HUES48 (cell line): Measurements from ENCODE around the gene FAM3D.
"Not testable (repeated sequence)": the region's sequence is repeated elsewhere in the genome, so short reads cannot be mapped to it uniquely, and the experiment has no call there.

Experiments
- H3K27ac ChIP-seq: one replicate; pipeline ENCODE4 v1.7.0; 2013; ENCODE audit warnings: low read depth, low read length, inconsistent platforms
- H3K27me3 ChIP-seq: 2 replicates; pipeline ENCODE4 v1.6.1; 2013; ENCODE audit warnings: mild to moderate bottlenecking, low read length; ENCODE audit not compliant: control insufficient read depth, insufficient read depth
- H3K36me3 ChIP-seq: 2 replicates; pipeline ENCODE4 v1.6.1; 2013; ENCODE audit warnings: low read length; ENCODE audit not compliant: control insufficient read depth, insufficient read depth
- H3K4me1 ChIP-seq: 2 replicates; pipeline ENCODE4 v1.6.1; 2013; ENCODE audit warnings: mild to moderate bottlenecking, low read length; ENCODE audit not compliant: control insufficient read depth, insufficient read depth
- H3K4me3 ChIP-seq: 2 replicates; pipeline ENCODE4 v1.5.1; 2013; ENCODE audit warnings: mild to moderate bottlenecking, low read depth, low read length
- H3K9ac ChIP-seq: 2 replicates; pipeline ENCODE4 v1.6.1; 2013; ENCODE audit warnings: mild to moderate bottlenecking, low read depth, low read length, moderate library complexity
- H3K9me3 ChIP-seq: 2 replicates; pipeline ENCODE4 v1.6.1; 2013; ENCODE audit warnings: low read length; ENCODE audit not compliant: control insufficient read depth, insufficient read depth

The FAM3D gene, protein sequence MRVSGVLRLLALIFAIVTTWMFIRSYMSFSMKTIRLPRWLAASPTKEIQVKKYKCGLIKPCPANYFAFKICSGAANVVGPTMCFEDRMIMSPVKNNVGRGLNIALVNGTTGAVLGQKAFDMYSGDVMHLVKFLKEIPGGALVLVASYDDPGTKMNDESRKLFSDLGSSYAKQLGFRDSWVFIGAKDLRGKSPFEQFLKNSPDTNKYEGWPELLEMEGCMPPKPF

DNA sequence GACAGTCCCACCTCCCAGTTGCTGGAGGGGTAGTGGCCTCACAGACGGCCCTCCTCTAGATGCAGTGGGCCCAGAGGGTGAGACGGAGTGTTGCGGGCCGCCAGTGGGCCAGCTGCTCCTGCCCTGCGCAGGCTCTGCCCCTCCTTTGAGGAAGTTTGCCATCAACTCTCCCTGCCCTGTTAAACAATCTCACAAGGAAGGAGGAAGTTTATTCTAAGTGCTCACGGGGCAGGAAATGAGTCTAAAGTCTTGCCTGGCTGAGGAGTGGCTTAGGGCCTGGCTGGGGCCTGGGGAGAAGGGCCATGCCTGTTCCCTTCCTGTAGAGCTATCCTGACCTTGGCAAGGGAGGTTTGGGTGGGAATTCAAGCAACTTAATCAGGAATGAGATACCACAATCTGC, at the start of gene FAM3D:
TSS of gene FAM3D (minus strand) at position 92 of the 400 bp plus-strand sequence. CDS start 11,211 bp downstream, outside the sequence.
- H3K9me3 ChIP-seq, result no peaks in the 10 kb centered on the region
- no peaks in the 10 kb centered on the region for H3K27me3 ChIP-seq
- H3K4me3 ChIP-seq, result no peak within 1 kb of the TSS
- H3K36me3 ChIP-seq, result no peaks in the 10 kb centered on the region
- H3K4me1 ChIP-seq, result no peaks in the 10 kb centered on the region
- no peak within 1 kb of the TSS for H3K27ac ChIP-seq
- no peak within 1 kb of the TSS for H3K9ac ChIP-seq

DNA sequence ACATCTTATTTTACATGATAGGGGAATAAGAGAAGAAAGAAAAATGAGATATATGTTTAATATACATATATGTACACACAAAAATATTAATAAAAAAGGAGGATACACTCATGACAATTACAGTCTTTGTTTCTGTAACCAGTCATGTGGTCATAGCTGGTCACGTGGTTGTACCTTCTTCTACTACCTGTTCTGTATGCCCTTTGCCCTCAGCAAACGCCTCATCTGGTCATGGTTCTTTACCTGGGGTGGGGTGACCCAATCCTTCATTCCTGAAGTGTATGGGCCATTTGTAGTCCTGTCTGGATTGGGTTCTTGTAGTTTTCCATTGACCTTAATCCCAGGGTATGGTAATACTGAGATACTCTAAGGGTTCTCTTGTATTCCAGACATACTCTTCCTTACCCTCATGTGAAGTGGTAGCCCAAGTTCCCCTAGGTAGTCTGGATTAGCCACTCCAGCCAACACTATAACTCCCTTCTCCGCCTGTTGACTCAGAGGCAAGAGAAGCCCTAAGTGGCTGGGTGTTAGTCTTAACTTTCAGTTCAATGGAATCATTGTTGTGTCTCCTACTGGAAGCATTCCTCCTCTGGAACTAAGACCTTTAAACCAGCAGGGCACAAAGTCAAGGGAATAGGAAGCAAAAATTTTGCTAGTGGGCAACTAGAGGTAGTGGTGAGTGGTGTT, 47.3 kb upstream of the FAM3D start:
- no peak overlapping the region for H3K4me3 ChIP-seq

DNA sequence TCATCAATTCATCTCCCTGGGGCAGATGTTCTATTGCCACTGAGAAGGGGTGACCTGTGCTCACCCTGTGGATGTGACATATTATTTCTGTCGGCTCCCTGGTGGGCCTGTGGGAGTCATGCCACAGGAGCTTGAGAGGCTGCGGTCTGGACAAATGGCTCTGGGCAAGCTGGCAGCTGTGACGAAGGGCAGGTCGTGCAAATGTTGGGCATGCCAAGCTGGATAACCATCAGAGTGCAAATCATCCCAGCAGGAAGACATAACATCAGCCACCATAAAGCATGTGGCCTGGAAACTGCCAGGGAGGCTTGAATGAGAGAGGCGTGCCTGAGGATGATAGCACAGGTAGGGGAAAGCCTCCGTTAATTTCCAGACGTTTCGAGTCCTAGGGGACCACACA, 45.3 kb upstream of the FAM3D start:
- H3K27ac ChIP-seq, result no peak overlapping the region
- H3K4me3 ChIP-seq, result no peak overlapping the region
- H3K36me3 ChIP-seq, result no peaks in the 10 kb centered on the region
- H3K27me3 ChIP-seq, result no peaks in the 10 kb centered on the region
- H3K9ac ChIP-seq, result no peak overlapping the region
- no peaks in the 10 kb centered on the region for H3K4me1 ChIP-seq
- H3K9me3 ChIP-seq, result peaks cover 6% of the 10 kb centered on the region

More for the DNA sequence above, 47.3 kb upstream of the FAM3D start:
- Histone ChIP-seq H3K9me3 (peaks cover 6% of the 10 kb centered on the region; the same call in 1 of the 2 replicates), H3K36me3 (no peaks in the 10 kb centered on the region), H3K27me3 (no peaks in the 10 kb centered on the region), H3K9ac (no peak overlapping the region), H3K27ac (no peak overlapping the region), H3K4me1 (no peaks in the 10 kb centered on the region)

DNA sequence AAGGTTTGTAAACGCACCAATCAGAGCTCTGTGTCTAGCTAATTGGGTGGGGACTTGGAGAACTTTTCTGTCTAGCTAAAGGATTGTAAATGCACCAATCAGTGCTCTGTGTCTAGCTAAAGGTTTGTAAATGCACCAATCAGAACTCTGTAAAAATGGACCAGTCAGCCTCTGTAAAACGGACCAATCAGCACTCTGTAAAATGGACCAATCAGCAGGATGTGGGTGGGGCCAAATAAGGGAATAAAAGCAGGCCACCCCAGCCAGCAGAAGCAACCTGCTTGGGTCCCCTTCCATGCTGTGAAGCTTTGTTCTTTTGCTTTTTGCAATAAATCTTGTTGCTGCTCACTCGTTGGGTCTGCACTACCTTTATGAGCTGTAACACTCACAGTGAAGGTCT, 42.4 kb upstream of the FAM3D start:
- H3K4me3 ChIP-seq, H3K27ac ChIP-seq, H3K9me3 ChIP-seq, H3K36me3 ChIP-seq, H3K4me1 ChIP-seq, H3K9ac ChIP-seq, H3K27me3 ChIP-seq: not testable (repeated sequence)

DNA sequence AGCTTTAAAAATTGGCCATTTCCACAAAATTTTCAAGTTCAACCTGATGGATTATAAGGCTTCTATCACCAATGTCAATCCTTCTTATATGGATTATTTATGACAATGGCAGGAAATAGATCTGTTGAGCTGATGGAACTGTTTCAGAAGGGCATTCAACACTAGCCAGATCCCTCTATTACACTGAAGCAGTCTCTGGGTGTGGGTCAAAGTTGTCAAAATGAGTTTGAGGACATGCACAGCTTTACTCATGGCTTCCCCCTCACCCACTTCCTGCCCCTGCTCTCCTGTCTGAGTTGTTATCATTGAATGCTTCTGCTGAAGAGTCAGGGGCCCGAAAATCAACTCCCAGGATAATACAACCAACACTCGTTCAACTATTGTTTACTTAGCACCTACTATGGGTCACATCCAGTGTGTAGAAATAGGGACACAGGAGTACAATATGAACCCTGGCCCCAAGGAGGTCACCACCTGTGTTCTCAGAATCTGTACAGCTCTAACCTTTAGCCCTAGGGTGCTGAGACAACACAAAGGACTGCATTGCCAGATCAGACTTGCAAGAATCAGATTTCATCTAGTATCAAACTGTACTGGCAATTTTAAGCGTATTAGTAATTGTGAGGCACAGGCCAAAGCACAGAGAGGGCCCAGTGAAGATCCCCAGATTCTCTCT, 41.7 kb upstream of the FAM3D start:
- Histone ChIP-seq H3K9ac (no peak overlapping the region), H3K27me3 (no peaks in the 10 kb centered on the region), H3K27ac (no peak overlapping the region), H3K4me1 (no peaks in the 10 kb centered on the region), H3K9me3 (peaks cover 6% of the 10 kb centered on the region; the same call in 1 of the 2 replicates), H3K4me3 (no peak overlapping the region), H3K36me3 (no peaks in the 10 kb centered on the region)

DNA sequence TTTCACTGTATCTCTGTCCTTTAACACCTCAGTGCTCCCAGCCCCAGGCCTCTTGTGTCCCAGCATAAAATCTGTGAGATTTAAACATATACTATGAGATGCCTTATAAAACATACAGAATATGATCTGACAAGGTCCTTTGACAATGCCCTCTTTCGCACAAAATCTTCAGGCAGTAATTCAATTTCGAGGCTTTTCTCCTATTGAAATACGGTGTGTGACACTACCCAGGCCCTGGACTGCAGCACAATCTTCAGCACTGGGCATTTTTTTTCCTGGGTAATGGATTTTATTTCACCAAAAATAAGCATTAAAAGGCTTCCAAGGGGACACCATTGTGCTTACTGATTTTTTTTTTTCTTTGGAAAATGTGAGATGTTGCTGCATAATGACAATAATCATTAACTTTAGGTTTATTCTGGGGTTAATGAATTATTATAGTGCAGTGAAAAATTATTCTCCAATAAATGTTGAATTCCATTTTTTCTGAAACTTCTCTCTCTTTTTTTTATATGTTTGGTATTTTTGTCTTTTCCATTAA, 40.9 kb upstream of the FAM3D start:
- no peak overlapping the region for H3K9ac ChIP-seq
- H3K9me3 ChIP-seq, result peaks cover 6% of the 10 kb centered on the region; the same call in 1 of the 2 replicates
- H3K4me1 ChIP-seq, result no peaks in the 10 kb centered on the region
- no peak overlapping the region for H3K4me3 ChIP-seq
- H3K27ac ChIP-seq, result no peak overlapping the region
- no peaks in the 10 kb centered on the region for H3K36me3 ChIP-seq
- no peaks in the 10 kb centered on the region for H3K27me3 ChIP-seq

DNA sequence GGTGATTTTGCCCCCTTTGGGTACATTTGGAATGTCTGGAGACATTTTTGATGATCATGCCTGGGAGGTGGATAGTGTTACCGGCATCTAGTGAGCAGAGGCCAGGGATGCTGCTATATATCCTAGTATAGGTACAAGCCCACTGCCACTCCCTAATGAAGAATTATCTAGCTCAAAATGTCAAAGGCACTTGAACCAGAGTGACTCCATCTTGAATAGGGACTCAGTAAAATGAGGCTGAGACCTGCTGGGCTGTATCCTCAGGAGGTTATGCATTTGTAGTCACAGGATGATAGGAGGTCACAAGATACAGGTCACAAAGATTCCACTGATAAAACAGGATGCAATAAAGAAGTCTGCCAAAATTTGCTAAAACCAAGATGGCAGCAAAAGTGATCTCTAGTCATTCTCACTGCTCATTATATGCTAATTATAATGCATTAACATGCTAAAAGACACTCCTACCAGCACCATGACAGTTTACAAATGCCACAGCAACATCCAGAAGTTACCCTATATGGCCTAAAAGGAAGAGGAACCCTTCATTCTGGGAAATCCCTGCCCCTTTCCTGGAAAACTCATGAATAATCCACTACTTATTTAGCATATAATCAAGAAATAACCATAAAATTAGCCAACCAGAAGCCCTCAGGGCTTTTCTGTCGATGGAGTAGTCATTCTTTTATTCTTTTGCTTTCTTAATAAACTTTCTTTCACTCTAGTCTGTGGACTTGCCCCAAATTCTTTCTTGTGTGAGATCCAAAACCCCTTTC, 40.0 kb upstream of the FAM3D start:
- no peak overlapping the region for H3K9ac ChIP-seq
- no peak overlapping the region for H3K27ac ChIP-seq

DNA sequence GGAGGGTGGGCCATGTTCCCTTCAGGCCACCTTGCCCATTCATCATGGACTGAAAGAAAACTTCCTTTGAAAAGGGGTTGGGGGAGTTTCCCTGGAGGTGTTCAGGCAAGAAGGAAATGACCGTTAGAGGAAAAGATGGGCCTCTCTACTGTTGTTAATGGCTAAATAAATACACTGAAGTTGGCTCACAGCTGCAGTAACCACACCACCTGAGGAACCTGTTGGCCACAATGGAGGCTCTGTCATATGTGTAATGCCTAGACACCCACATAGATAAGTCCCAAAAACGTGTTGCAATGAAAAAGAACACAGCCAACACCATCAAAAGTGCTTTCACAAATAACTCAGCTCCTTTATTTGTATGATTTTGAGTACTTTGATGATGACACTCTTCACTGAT, 38.2 kb upstream of the FAM3D start:
- H3K36me3 ChIP-seq, result no peaks in the 10 kb centered on the region
- no peaks in the 10 kb centered on the region for H3K4me1 ChIP-seq
- H3K27me3 ChIP-seq, result no peaks in the 10 kb centered on the region
- H3K4me3 ChIP-seq, result no peak overlapping the region
- no peak overlapping the region for H3K27ac ChIP-seq
- H3K9me3 ChIP-seq, result peaks cover 3% of the 10 kb centered on the region; the same call in 1 of the 2 replicates
- H3K9ac ChIP-seq, result no peak overlapping the region

More for the DNA sequence above, 40.0 kb upstream of the FAM3D start:
- Histone ChIP-seq H3K27me3 (no peaks in the 10 kb centered on the region), H3K36me3 (no peaks in the 10 kb centered on the region), H3K9me3 (peaks cover 6% of the 10 kb centered on the region; the same call in 1 of the 2 replicates), H3K4me1 (no peaks in the 10 kb centered on the region), H3K4me3 (no peak overlapping the region)

DNA sequence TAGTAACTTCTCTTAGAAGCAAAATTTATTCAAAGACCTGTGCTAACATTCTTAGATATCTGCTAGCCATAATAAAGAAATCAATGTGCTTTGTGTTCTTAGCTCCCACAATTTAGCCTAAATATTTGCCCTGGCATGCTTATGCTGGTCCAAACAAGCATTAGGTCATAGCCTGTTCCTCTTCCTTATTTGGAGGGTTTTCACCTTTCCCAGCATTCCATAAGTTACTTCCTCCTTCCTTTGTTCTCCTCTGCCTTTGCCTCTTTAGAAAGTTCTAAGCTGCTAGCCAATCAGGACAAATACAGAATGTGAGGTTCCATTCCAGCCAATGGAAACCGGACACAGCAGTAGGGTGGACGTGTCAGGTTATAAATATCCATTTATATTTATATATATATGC, 37.7 kb upstream of the FAM3D start:
- not testable (repeated sequence) for H3K9me3 ChIP-seq, H3K4me1 ChIP-seq, H3K36me3 ChIP-seq, H3K27me3 ChIP-seq, H3K4me3 ChIP-seq, H3K27ac ChIP-seq, H3K9ac ChIP-seq

DNA sequence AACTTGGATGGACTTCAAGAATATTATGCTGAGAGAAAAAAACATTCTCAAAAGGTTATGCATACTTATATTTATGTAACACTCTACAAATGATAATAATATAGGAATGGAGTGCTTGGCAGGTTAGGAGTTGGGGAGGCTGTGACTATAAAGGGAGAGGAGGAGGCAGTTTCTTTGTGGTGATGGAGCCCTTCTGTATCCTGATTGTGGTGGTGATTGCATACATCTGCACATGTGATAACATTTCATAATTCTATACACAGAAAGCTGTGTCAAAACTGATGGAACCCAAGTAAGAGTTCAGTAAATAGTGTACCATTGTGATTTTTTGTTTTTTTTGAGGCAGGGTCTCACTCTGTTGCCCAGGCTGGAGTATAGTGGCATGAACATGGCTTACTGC, 31.7 kb upstream of the FAM3D start:
- Histone ChIP-seq H3K4me3 (no peak overlapping the region), H3K4me1 (no peaks in the 10 kb centered on the region), H3K9me3 (peaks cover 13% of the 10 kb centered on the region), H3K36me3 (no peaks in the 10 kb centered on the region), H3K27ac (no peak overlapping the region), H3K27me3 (no peaks in the 10 kb centered on the region), H3K9ac (no peak overlapping the region)
